ENCODE measurements around the gene STUB1. TPM values are rescaled to one million over a fixed set of nuclear protein-coding genes. Genes with fewer than 3 reads are reported as not detected.

STUB1 gene
- total RNA-seq, 1 experiment from 2014 or later = 111 TPM

- TF ChIP-seq, protein P1, sequence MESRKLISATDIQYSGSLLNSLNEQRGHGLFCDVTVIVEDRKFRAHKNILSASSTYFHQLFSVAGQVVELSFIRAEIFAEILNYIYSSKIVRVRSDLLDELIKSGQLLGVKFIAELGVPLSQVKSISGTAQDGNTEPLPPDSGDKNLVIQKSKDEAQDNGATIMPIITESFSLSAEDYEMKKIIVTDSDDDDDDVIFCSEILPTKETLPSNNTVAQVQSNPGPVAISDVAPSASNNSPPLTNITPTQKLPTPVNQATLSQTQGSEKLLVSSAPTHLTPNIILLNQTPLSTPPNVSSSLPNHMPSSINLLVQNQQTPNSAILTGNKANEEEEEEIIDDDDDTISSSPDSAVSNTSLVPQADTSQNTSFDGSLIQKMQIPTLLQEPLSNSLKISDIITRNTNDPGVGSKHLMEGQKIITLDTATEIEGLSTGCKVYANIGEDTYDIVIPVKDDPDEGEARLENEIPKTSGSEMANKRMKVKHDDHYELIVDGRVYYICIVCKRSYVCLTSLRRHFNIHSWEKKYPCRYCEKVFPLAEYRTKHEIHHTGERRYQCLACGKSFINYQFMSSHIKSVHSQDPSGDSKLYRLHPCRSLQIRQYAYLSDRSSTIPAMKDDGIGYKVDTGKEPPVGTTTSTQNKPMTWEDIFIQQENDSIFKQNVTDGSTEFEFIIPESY (IDR thresholded peaks at IDR 0.05; ENCODE audit: extremely low read depth, insufficient replicate concordance, low read length) = no peak
- no peak for TF ChIP-seq FOSL1 (IDR thresholded peaks at IDR 0.05; ENCODE audit: low read depth)
- TF ChIP-seq, protein P2, sequence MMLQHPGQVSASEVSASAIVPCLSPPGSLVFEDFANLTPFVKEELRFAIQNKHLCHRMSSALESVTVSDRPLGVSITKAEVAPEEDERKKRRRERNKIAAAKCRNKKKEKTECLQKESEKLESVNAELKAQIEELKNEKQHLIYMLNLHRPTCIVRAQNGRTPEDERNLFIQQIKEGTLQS (IDR thresholded peaks at IDR 0.05) = no peak
- TF ChIP-seq ZFX (IDR thresholded peaks at IDR 0.05) = no peak
- TF ChIP-seq POLR2A (IDR thresholded peaks at IDR 0.05; ENCODE audit: borderline replicate concordance, extremely low read depth, insufficient read depth, insufficient read length) = no peak
Measured at GRCh38 chr16:632486-633335, 47.5 kb upstream of the STUB1 start (continued).

GRCh38 chr16:633336-634050 lies 46.7 kb upstream of the STUB1 start:
- CTCF ChIA-PET = no interaction called here
- intact Hi-C loops (cut with micrococcal nuclease) = no loop called here

More at GRCh38 chr16:633336-634050, 46.7 kb upstream of the STUB1 start:
- no peak overlapping the region for H3K4me3 ChIP-seq (replicated peaks in 1 of 2; ENCODE audit: low read depth in 1 of 2, low read length in 2 of 2)
- H3K79me2 ChIP-seq (ENCODE audit: insufficient read depth, low read length) = peaks cover 15% of the 10 kb centered on the region; the same call in 1 of the 2 replicates
- no peaks in the 10 kb centered on the region for H4K20me1 ChIP-seq (ENCODE audit: insufficient read depth)
- ChIA-PET RAD21 (ENCODE audit: low non-redundant PET in 1 of 2, low total read pairs in 2 of 2, uncharacterized antibody in 2 of 2, unreplicated experiment in 2 of 2) (no interaction called here), POLR2A (no interaction called here)
- no peaks in the 10 kb centered on the region for H3K36me3 ChIP-seq (ENCODE audit: control insufficient read depth in 1 of 2, insufficient read depth in 2 of 2, low read length in 2 of 2)
- no peaks in the 10 kb centered on the region for H3K27me3 ChIP-seq (ENCODE audit: insufficient read depth, low read length)
- TF ChIP-seq RAD21 (IDR thresholded peaks at IDR 0.05; ENCODE audit: low read depth) = no peak
- no peak for TF ChIP-seq CEBPB (IDR thresholded peaks at IDR 0.05; ENCODE audit: low read depth)
- BruUV-seq (replicated peaks) = no TSS peak
- H2AFZ ChIP-seq (ENCODE audit: low read depth, low read length, poor library complexity, severe bottlenecking) = no peak overlapping the region
- H3K4me1 ChIP-seq (ENCODE audit: control insufficient read depth in 1 of 2, insufficient read depth in 2 of 2, low read length in 2 of 2) = peaks cover 3 to 21% of the 10 kb centered on the region in 2 experiments; a peak in 3 of 4 replicates
- H3K27ac ChIP-seq (ENCODE audit: low read depth, low read length) = no peak overlapping the region
- no peaks in the 10 kb centered on the region for H3K9me2 ChIP-seq (ENCODE audit: insufficient read depth)
- no peak for ATAC-seq
- no peaks in the 10 kb centered on the region for H3K9me3 ChIP-seq (ENCODE audit: control insufficient read depth in 1 of 2, insufficient read depth in 1 of 2, low read depth in 1 of 2, low read length in 2 of 2)
- no peak for DNase-seq (ENCODE audit: low read depth, low spot score)
- H3K9ac ChIP-seq (ENCODE audit: low read length) = no peak overlapping the region
- H3K4me2 ChIP-seq (ENCODE audit: low read length) = no peak overlapping the region
